Measurements from ENCODE around the gene NADK2.

Gene NADK2

GRCh38 chr5:36153726-36154125, 88.0 kb downstream of the NADK2 start:
- no peak for DNase-seq (ENCODE audit: insufficient read length, low spot score)
- FAIRE-seq = no peak
- no peak for TF ChIP-seq POLR2A (IDR thresholded peaks at IDR 0.05; ENCODE audit: low read depth, low read length)

- DNase-seq (ENCODE audit: insufficient read length, low spot score) = no peak
- TF ChIP-seq POLR2A (IDR thresholded peaks at IDR 0.05; ENCODE audit: low read depth, low read length) = no peak
- FAIRE-seq = no peak
These were observed 88.4 kb downstream of the NADK2 start for GRCh38 chr5:36153298-36153677.

DNA sequence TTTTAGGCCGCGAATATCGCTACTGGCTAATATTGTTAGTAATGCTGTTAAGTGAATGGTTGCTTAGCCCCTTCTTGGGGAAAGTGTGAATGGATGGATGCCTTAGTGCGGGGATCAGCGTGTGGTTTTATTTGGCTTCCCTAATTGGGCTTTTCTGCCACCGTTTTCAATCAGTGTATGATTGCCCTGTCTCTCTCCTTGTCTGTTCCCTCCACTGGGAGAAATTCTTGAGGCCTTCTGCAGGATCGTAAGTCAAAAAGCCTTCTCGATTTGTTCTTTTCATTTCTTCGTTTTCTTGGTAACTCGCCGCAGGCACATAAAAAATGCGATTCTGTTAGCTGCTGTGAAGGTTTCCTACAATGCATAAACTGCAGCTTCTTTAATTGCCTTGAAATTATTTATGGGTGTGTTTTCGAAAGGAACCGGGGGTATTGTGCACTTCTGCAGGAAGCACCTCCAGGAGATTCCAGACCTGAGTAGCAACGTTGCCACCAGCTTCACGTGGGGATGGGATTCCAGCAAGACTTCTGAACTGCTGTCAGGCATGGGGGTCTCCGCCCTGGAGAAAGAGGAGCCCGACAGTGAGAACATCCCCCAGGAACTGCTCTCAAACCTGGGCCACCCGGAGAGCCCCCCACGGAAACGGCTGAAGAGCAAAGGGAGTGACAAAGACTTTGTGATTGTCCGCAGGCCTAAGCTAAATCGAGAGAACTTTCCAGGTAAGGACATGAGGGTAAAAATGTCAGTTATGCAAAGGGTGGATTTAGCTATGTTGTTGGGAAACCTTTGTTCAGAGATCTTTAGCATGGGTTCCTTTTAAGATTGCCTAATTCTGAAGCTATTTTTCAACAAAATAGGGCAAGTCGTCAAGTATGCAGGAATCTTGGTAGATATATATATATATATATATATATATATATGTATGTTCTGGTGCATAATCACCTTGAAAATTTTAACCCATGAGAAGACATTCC, 89.1 kb downstream of the NADK2 start:
- FAIRE-seq (no peak), DNase-seq (ENCODE audit: insufficient read length, low spot score) (no peak)
- TF ChIP-seq POLR2A (IDR thresholded peaks at IDR 0.05; ENCODE audit: low read depth, low read length) = no peak

DNA sequence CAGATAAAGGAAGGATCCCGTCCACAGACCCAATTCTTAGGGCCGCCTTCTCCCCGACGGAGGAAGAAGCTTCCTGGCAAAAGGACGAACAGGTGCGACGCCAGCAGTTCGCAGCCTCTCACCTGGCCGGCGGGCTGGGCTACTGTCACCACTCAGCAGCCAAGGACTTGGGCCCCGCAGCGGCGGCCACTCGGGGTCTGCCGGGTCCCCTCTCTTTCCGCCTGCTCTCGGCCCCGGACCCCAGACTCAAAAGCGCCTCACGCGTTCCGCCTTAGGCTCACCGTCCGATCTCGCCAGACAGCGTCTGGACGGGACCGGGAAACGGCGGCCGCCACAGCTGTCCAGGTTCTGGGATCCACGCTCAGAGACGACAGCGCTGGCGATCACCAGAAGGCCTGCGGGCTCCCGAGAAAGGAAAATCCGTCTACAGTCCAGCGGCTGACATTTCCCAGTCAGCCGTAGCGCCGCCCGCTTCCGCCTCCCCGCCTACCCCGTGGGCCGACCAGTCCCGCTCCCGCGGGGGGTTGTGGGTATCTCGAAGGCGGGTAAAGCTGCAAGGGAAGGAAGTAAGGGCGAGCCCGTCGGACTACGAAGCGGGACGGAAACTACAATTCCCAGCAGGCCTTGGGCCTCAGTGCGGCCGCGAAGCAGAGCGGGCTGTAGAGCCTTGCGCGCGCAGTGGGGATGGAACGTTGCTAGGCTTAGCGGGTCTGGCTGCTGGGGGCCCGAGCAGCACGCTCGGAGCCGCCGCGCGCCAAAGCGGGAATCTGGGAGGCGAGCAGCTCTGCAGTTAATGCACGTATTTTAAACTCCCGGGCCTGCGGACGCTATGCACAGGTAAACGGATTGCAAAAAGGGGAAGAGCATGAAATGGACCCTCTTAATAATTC, 90.0 kb downstream of the NADK2 start, which contains the start of the genes LMBRD2 and SKP2:
Gene LMBRD2, minus strand, starts transcription at position 454 of the 890 bp plus-strand sequence. CDS start 8,538 bp downstream, outside the sequence.
Gene SKP2, plus strand, starts transcription at position 678 of the 890 bp plus-strand sequence. Its CDS starts 152 bp downstream, at position 830.
- TF ChIP-seq POLR2A (IDR thresholded peaks at IDR 0.05; ENCODE audit: low read depth, low read length) = peak; percentile 88
- DNase-seq (ENCODE audit: insufficient read length, low spot score) (peak; percentile 92), FAIRE-seq (peak; percentile 97)

DNA sequence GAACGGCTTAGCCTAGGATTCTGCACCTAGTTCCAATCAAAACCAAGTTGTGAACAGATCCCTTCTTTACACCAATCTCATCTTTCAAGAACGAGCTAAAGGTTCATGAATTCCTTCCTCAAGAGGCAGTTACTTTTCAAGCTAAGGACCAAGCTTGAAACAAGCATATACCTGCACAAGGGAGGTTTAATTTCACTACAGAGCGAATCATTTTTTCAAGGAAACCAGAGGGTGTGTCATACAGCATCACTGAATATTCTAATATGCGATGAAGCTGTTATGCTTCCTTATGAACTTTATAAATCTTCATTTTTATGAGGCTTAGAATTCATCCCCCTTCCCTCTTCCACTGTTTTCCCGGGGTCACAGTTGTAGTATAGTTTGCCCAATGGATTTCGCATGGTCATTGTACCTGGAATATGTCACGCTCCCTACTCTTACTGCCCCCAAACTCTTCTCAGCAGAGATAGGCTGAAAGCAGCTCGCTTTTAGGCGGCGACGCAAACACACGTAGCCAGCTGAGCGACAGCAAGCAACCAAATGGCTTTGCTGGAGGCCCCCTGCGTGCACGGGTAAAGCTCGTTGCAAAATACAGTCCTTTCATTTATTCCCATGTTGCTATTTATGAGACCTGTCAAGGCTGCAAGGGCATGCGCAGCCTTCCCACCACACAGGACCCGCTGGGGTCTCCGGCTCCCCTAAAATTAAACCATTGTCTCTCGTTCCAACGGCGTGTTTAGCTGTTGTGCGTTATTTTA, 90.9 kb downstream of the NADK2 start:
- peak; percentile 50 for DNase-seq (ENCODE audit: insufficient read length, low spot score)
- TF ChIP-seq POLR2A (IDR thresholded peaks at IDR 0.05; ENCODE audit: low read depth, low read length) = no peak
- peak; percentile 82 for FAIRE-seq

DNA sequence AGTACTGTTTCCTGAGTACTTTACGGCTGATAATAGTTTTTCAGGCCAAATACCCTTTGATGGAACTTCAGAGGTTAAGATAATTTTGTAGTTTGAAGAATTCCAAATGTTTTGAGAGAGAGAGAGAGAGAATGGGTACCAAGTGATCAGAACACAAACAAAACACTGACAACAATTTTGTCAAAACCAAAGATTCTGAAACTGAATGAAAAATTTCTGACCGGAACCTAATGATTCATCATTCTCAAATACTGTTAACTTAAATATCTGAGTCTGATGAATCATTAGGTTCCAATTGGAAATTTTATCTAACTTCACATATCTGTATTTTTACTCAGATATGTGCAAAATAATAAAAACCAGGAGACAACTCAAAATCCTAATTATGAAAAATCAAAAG, 94.0 kb downstream of the NADK2 start:
- FAIRE-seq = no peak

DNA sequence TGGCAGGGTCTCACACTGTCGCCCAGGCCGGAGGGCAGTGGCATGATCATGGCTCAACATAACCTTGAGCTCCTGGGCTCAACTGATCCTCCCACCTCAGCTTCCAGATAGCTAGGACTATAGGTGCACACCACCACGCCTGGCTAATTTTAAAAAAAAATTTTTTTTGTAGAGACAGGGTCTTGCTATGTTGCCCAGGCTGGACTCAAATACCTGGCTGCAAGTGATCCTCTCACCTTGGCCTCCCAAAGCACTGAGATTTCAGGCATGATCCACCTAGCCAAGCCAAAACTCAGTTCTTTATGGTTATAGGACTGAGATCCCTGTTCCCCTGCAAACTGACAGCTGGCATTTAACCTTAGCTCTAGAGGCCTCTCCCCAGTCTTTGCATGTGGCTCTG, 95.3 kb downstream of the NADK2 start:
- DNase-seq (ENCODE audit: insufficient read length, low spot score) (no peak), FAIRE-seq (peak; percentile 27)
- no peak for TF ChIP-seq POLR2A (IDR thresholded peaks at IDR 0.05; ENCODE audit: low read depth, low read length)

More for the DNA sequence above, 94.0 kb downstream of the NADK2 start:
- DNase-seq (ENCODE audit: insufficient read length, low spot score) = no peak
- TF ChIP-seq POLR2A (IDR thresholded peaks at IDR 0.05; ENCODE audit: low read depth, low read length) = no peak

DNA sequence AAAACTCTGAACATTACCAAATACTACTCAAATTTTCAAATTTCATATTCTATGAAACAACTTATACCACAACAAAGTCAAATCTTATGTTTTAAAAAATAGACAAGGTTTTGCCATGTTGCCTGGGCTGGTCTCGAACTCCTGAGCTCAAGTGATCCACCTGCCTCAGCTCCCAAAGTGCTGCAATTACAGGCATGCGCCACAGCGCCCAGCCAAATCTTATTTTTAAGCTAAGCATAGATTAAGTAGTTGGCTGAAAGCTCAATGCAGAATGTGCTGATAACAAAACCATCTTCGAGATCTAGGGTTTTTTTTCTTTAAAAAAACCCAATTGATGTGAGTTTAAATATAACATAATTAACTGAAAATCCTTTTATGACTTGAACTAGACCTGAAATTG, 96.4 kb downstream of the NADK2 start:
- DNase-seq (ENCODE audit: insufficient read length, low spot score) (no peak), FAIRE-seq (no peak)
- TF ChIP-seq POLR2A (IDR thresholded peaks at IDR 0.05; ENCODE audit: low read depth, low read length) = no peak
